Measurements from ENCODE around the gene DPH7.

Gene DPH7

DNA sequence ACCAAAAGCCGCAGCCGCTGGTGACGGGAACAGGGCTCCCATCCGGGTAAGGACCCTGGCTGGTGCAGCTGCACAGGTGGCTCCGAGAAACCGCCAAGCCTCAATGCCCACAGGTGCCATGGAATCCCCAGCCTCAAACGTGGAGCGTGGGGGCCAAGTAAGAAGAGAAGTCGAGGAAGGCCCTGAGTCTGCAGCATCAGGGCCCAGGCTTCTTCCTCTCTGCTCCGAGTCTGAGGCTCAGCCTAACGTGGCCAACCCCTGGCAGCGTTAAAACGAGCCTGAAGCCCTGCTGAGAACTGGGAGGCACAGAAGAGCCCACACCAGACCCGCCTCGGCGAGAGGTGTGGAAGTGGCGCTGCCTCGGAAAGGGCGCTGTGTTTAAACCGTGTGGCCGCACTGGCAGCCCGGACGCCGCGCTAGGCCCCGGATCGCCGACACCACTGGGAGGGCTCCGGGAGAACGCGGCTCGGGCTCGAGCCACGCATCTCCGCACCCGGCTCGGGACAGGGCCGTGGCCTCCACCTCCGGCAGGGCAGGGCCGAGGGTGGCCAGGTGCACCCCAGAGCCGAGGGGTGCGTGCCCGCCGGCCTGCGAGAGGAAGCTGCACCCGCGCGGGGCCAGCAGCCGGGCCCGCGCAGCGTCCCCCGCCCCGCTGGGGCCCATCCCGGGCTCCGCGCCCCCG, 10.9 kb upstream of the DPH7 start:
- Histone ChIP-seq H2AFZ (ENCODE audit: low read depth, low read length) (no peak overlapping the region), H3K4me1 (ENCODE audit: low read length) (peaks cover 8% of the 10 kb centered on the region), H3K27me3 (ENCODE audit: low read depth, low read length) (no peaks in the 10 kb centered on the region), H3K4me3 (ENCODE audit: low read length) (peak overlapping the region; percentile 88), H3K4me2 (ENCODE audit: low read length) (peak overlapping the region; percentile 95), H3K36me3 (replicated peaks; ENCODE audit: low read depth, low read length) (peaks cover 27% of the 10 kb centered on the region), H3K79me2 (ENCODE audit: low read length) (peaks cover 25% of the 10 kb centered on the region), H3K27ac (ENCODE audit: low read length) (no peak overlapping the region), H3K9ac (ENCODE audit: low read length) (peak overlapping the region; percentile 77), H3K9me3 (ENCODE audit: insufficient read depth, low read length) (no peaks in the 10 kb centered on the region), H4K20me1 (ENCODE audit: insufficient read depth, low read length) (peaks cover 12% of the 10 kb centered on the region)
- no peak for TF ChIP-seq CTCF (IDR thresholded peaks at IDR 0.05; ENCODE audit: low read depth, low read length)
- no peak for TF ChIP-seq EZH2phosphoT487 (IDR thresholded peaks at IDR 0.05; ENCODE audit: low read depth)

- peak overlapping the region; percentile 95 for H3K4me2 ChIP-seq (ENCODE audit: low read length)
- no peaks in the 10 kb centered on the region for H3K9me3 ChIP-seq (ENCODE audit: insufficient read depth, low read length)
- no peak overlapping the region for H3K27ac ChIP-seq (ENCODE audit: low read length)
- H3K79me2 ChIP-seq (ENCODE audit: low read length) = peaks cover 27% of the 10 kb centered on the region
- peaks cover 28% of the 10 kb centered on the region for H3K36me3 ChIP-seq (replicated peaks; ENCODE audit: low read depth, low read length)
- no peak overlapping the region for H2AFZ ChIP-seq (ENCODE audit: low read depth, low read length)
- peak overlapping the region; percentile 77 for H3K9ac ChIP-seq (ENCODE audit: low read length)
- peak overlapping the region; percentile 88 for H3K4me3 ChIP-seq (ENCODE audit: low read length)
- peaks cover 12% of the 10 kb centered on the region for H4K20me1 ChIP-seq (ENCODE audit: insufficient read depth, low read length)
- peaks cover 8% of the 10 kb centered on the region for H3K4me1 ChIP-seq (ENCODE audit: low read length)
- H3K27me3 ChIP-seq (ENCODE audit: low read depth, low read length) = no peaks in the 10 kb centered on the region
- no peak for TF ChIP-seq CTCF (IDR thresholded peaks at IDR 0.05; ENCODE audit: low read depth, low read length)
- TF ChIP-seq EZH2phosphoT487 (IDR thresholded peaks at IDR 0.05; ENCODE audit: low read depth) = no peak
Observed at GRCh38 chr9:137588891-137589290, 10.2 kb upstream of the DPH7 start.

DNA sequence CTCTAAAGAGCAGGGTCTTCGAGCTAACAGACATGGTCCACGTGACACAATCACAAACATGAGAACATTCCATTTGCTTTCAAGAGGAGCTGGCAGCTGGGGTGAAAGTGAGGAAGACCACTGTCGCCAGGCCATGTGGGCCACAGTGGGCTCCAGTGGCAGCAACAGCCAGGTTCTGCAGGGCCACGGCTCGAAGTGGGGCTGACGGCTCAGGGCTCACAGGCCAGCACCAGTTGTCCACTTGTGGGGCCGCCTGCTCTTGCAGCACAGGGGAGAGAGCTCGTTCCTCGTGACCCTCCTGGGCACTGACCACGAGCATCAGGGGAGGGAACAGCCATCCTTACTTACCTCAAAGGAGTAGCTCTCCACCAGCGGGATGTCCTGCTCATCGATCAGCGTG, 9.6 kb upstream of the DPH7 start:
- no peaks in the 10 kb centered on the region for H3K9me3 ChIP-seq (ENCODE audit: insufficient read depth, low read length)
- H3K79me2 ChIP-seq (ENCODE audit: low read length) = peaks cover 28% of the 10 kb centered on the region
- no peak overlapping the region for H3K4me2 ChIP-seq (ENCODE audit: low read length)
- peaks cover 8% of the 10 kb centered on the region for H3K4me1 ChIP-seq (ENCODE audit: low read length)
- H3K4me3 ChIP-seq (ENCODE audit: low read length) = no peak overlapping the region
- no peak overlapping the region for H3K27ac ChIP-seq (ENCODE audit: low read length)
- peaks cover 17% of the 10 kb centered on the region for H4K20me1 ChIP-seq (ENCODE audit: insufficient read depth, low read length)
- H3K27me3 ChIP-seq (ENCODE audit: low read depth, low read length) = no peaks in the 10 kb centered on the region
- TF ChIP-seq CTCF (IDR thresholded peaks at IDR 0.05; ENCODE audit: low read depth, low read length) (no peak), EZH2phosphoT487 (IDR thresholded peaks at IDR 0.05; ENCODE audit: low read depth) (no peak)
- no peak overlapping the region for H3K9ac ChIP-seq (ENCODE audit: low read length)
- peaks cover 28% of the 10 kb centered on the region for H3K36me3 ChIP-seq (replicated peaks; ENCODE audit: low read depth, low read length)
- no peak overlapping the region for H2AFZ ChIP-seq (ENCODE audit: low read depth, low read length)

DNA sequence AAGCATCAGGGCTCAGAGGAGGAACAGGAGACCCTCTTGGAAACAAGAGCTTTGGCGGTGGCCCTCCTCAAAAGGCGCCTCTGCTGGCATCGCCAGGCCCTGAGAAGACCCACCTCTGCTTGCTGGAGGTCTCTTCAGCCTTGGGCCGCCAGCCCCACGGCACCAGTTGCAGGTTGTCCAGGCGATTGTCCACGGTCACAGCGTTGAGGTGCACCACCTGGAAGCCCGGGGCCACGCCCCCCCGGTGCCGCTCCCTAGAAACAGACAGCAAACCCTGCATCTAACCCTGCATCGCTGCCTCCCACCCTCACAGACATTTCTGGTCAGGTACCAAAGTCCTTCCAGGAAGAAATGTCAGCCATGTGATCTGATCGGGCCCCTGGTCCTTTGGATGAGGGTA, 8.1 kb upstream of the DPH7 start:
- Histone ChIP-seq H2AFZ (ENCODE audit: low read depth, low read length) (no peak overlapping the region), H3K9ac (ENCODE audit: low read length) (no peak overlapping the region), H3K79me2 (ENCODE audit: low read length) (peaks cover 28% of the 10 kb centered on the region), H3K4me3 (ENCODE audit: low read length) (no peak overlapping the region), H3K36me3 (replicated peaks; ENCODE audit: low read depth, low read length) (peaks cover 32% of the 10 kb centered on the region), H3K27ac (ENCODE audit: low read length) (no peak overlapping the region), H4K20me1 (ENCODE audit: insufficient read depth, low read length) (peaks cover 18% of the 10 kb centered on the region), H3K27me3 (ENCODE audit: low read depth, low read length) (no peaks in the 10 kb centered on the region), H3K4me2 (ENCODE audit: low read length) (no peak overlapping the region), H3K9me3 (ENCODE audit: insufficient read depth, low read length) (no peaks in the 10 kb centered on the region), H3K4me1 (ENCODE audit: low read length) (peaks cover 8% of the 10 kb centered on the region)
- TF ChIP-seq EZH2phosphoT487 (IDR thresholded peaks at IDR 0.05; ENCODE audit: low read depth) (no peak), CTCF (IDR thresholded peaks at IDR 0.05; ENCODE audit: low read depth, low read length) (no peak)
